Ascending aorta (tissue), 2 donors: ENCODE measurements around the gene ZNF518A. TPM values are rescaled to one million over a fixed set of nuclear protein-coding genes. Genes with fewer than 3 reads are reported as not detected.
"Not testable (repeated sequence)": the region's sequence is repeated elsewhere in the genome, so short reads cannot be mapped to it uniquely, and the experiment has no call there.

Source experiments
- DNase-seq, 2 donors: peaks; one replicate each; pipeline ENCODE4 v3.0.0-alpha.2; 2019; ENCODE audit warnings: low spot score in 2 of 2
- H3K27ac ChIP-seq, 2 donors: fragments of 200-600 bp; sonication (generic); one replicate each; pipeline ENCODE4 v1.5.1; 2016 to 2017; ENCODE audit warnings: mild to moderate bottlenecking in 1 of 2
- H3K27me3 ChIP-seq: fragments of 200-600 bp; sonication (generic); one replicate; pipeline ENCODE4 v1.5.1; 2017
- H3K36me3 ChIP-seq, 2 donors: fragments of 200-600 bp; sonication (generic); one replicate each; pipeline ENCODE4 v1.5.1; 2016
- H3K4me1 ChIP-seq, 2 donors: fragments of 200-600 bp; sonication (generic); one replicate each; pipeline ENCODE4 v1.5.1; 2016 to 2017; ENCODE audit warnings: mild to moderate bottlenecking in 1 of 2
- H3K4me3 ChIP-seq, 2 donors: fragments of 200-600 bp; sonication (generic); one replicate each; pipeline ENCODE4 v1.5.1; 2016 to 2017; ENCODE audit warnings: mild to moderate bottlenecking in 1 of 2
- H3K9me3 ChIP-seq, 2 donors: fragments of 200-600 bp; sonication (generic); one replicate each; pipeline ENCODE4 v1.5.1; 2016
- CTCF ChIP-seq, 3 experiments: fragments of 200-600 bp in 2 of 3; fragments of 450-650 bp in 1 of 3; sonication (generic) in 2 of 3; IDR thresholded peaks; one replicate each; pipeline ENCODE4 v1.5.1; 2016 to 2019; ENCODE audit warnings: antibody characterized with exemption in 3 of 3, mild to moderate bottlenecking in 1 of 3, moderate library complexity in 1 of 3
- intact Hi-C: fragments of 100-400 bp; cut with DNase I; formaldehyde crosslinking; loops from one replicate; pipeline ENCODE4 v1.15.1; 2023
- total RNA-seq: library from RNA; depleted of rRNA; stranded (reverse); fragments of >200 nt; gene quantifications from one replicate; pipeline ENCODE4 v1.1.0, GENCODE V29; 2016

ZNF518A gene
- total RNA-seq, 1 donor from 2014 or later: 7.1 TPM

GRCh38 chr10:96170230-96170629 lies 40.1 kb downstream of the ZNF518A start:
- no peak for TF ChIP-seq CTCF (IDR thresholded peaks at IDR 0.05)
- DNase-seq: no peak
- no peaks in the 10 kb centered on the region for H3K4me1 ChIP-seq
- intact Hi-C loops: no loop called here
- H3K27ac ChIP-seq: no peak overlapping the region
- no peaks in the 10 kb centered on the region for H3K36me3 ChIP-seq
- no peak overlapping the region for H3K4me3 ChIP-seq
- H3K27me3 ChIP-seq: no peaks in the 10 kb centered on the region
- peaks cover 11 to 40% of the 10 kb centered on the region in 2 donors for H3K9me3 ChIP-seq

- DNase-seq: no peak
- no peaks in the 10 kb centered on the region for H3K4me1 ChIP-seq
- TF ChIP-seq CTCF (IDR thresholded peaks at IDR 0.05): no peak
- peaks cover 14 to 44% of the 10 kb centered on the region in 2 donors for H3K9me3 ChIP-seq
- H3K4me3 ChIP-seq: no peak overlapping the region
- H3K27me3 ChIP-seq: no peaks in the 10 kb centered on the region
- no peak overlapping the region for H3K27ac ChIP-seq
- intact Hi-C loops: no loop called here
- H3K36me3 ChIP-seq: no peaks in the 10 kb centered on the region
Observed at GRCh38 chr10:96172666-96173065, 42.6 kb downstream of the ZNF518A start.

- DNase-seq: no peak
- no peaks in the 10 kb centered on the region for H3K36me3 ChIP-seq
- intact Hi-C loops: no loop called here
- H3K27me3 ChIP-seq: no peaks in the 10 kb centered on the region
- H3K4me1 ChIP-seq: no peaks in the 10 kb centered on the region
- no peak for TF ChIP-seq CTCF (IDR thresholded peaks at IDR 0.05)
- H3K27ac ChIP-seq: no peak overlapping the region
- no peak overlapping the region for H3K4me3 ChIP-seq
- H3K9me3 ChIP-seq: peaks cover 9 to 21% of the 10 kb centered on the region in 2 donors
Observed at GRCh38 chr10:96176985-96177384, 46.9 kb downstream of the ZNF518A start.

GRCh38 chr10:96188421-96188820 lies 58.3 kb downstream of the ZNF518A start:
- Histone ChIP-seq H3K4me3 (no peak overlapping the region), H3K4me1 (peaks cover 0 to 9% of the 10 kb centered on the region in 2 donors), H3K9me3 (peaks cover 0 to 5% of the 10 kb centered on the region in 2 donors), H3K27me3 (no peaks in the 10 kb centered on the region), H3K36me3 (no peaks in the 10 kb centered on the region), H3K27ac (peak overlapping the region; percentile 67 to 74)
- intact Hi-C loops: no loop called here
- no peak for DNase-seq
- no peak for TF ChIP-seq CTCF (IDR thresholded peaks at IDR 0.05)

GRCh38 chr10:96188916-96189315 lies 58.8 kb downstream of the ZNF518A start:
- no peak for DNase-seq
- Histone ChIP-seq H3K4me1 (peaks cover 0 to 9% of the 10 kb centered on the region in 2 donors), H3K9me3 (peaks cover 0 to under 1% of the 10 kb centered on the region in 2 donors), H3K27ac (peak overlapping the region; percentile 67 to 74), H3K36me3 (no peaks in the 10 kb centered on the region), H3K27me3 (no peaks in the 10 kb centered on the region), H3K4me3 (no peak overlapping the region)
- no peak for TF ChIP-seq CTCF (IDR thresholded peaks at IDR 0.05)
- intact Hi-C loops: no loop called here

GRCh38 chr10:96189505-96189904 lies 59.4 kb downstream of the ZNF518A start:
- H3K36me3 ChIP-seq, intact Hi-C loops, DNase-seq, H3K27me3 ChIP-seq, H3K9me3 ChIP-seq, H3K4me1 ChIP-seq, H3K4me3 ChIP-seq: not testable (repeated sequence)
- H3K27ac ChIP-seq: peak overlapping the region in 1 of 2 donors; percentile 74
